Ovary (tissue), 9 donors: ENCODE data around the gene PFN2. TPM values are rescaled to one million over a fixed set of nuclear protein-coding genes. Genes with fewer than 3 reads are reported as not detected.

Experiments
- DNase-seq, 5 donors: peaks; one replicate each; pipeline ENCODE4 v3.0.0-alpha.2; 2019 to 2020
- H3K27ac ChIP-seq, 2 donors: fragments of 200-600 bp; one replicate each; pipeline versions ENCODE4 v1.5.1 to v1.8.0; 2019 to 2022
- H3K27me3 ChIP-seq: fragments of 200-600 bp; one replicate; pipeline ENCODE4 v1.8.0; 2022
- H3K36me3 ChIP-seq: fragments of 200-600 bp; sonication (generic); one replicate; pipeline ENCODE4 v1.5.1; 2019
- H3K4me1 ChIP-seq: one replicate; pipeline ENCODE4 v1.8.1; 2013; ENCODE audit warnings: mild to moderate bottlenecking, moderate library complexity; ENCODE audit not compliant: insufficient read depth
- H3K4me3 ChIP-seq: fragments of 200-600 bp; sonication (generic); one replicate; pipeline ENCODE4 v1.5.1; 2017
- H3K9me3 ChIP-seq, 2 donors: fragments of 200-600 bp in 1 of 2; sonication (generic) in 1 of 2; one replicate each; pipeline versions ENCODE4 v1.5.1 to v1.8.1; 2013 to 2019; ENCODE audit warnings: mild to moderate bottlenecking in 1 of 2, moderate library complexity in 1 of 2
- CTCF ChIP-seq, 3 donors: fragments of 450-650 bp in 2 of 3; fragments of 200-600 bp in 1 of 3; IDR thresholded peaks; one replicate each; pipeline versions ENCODE4 v1.5.1 to v1.8.0; 2016 to 2022; ENCODE audit warnings: antibody characterized with exemption in 3 of 3, mild to moderate bottlenecking in 1 of 3
- EP300 ChIP-seq: sonication (generic); formaldehyde crosslinking; IDR thresholded peaks from one replicate; pipeline ENCODE4 v1.6.1; 2017; ENCODE audit warnings: antibody characterized with exemption
- POLR2A ChIP-seq: fragments of 450-650 bp; IDR thresholded peaks from one replicate; pipeline ENCODE4 v1.6.1; 2017; ENCODE audit warnings: antibody characterized with exemption, mild to moderate bottlenecking, moderate library complexity
- WGBS, 3 donors: extraction: QIAGEN DNeasy Blood & Tissue Kit in 1 of 3; methylation state at CpG; one replicate each; pipeline versions ENCODE4 v1.1.5 to v1.1.7; 2013 to 2017; 5-methylcytosine and 5-hydroxymethylcytosine counted together
- intact Hi-C, 4 donors: fragments of 100-400 bp; cut with DNase I; formaldehyde crosslinking; loops; one replicate each; pipeline versions ENCODE4 v1.11.0 to v1.15.1; 2022 to 2023
- polyA plus RNA-seq, 2 donors: library from polyadenylated mRNA; stranded (reverse); fragments of 200-250 nt in 1 of 2; fragments of 350-450 nt in 1 of 2; fragmentation: Illumina TruSeq in 1 of 2; extraction: RNeasy Lipid Tissue Mini Kit (QIAGEN cat#74804) in 1 of 2; gene quantifications; one replicate each; pipeline ENCODE4 v1.2.3, GENCODE V29; 2013 to 2014
- small RNA-seq: library from RNA; depleted of rRNA; stranded (forward); fragments of <200 nt; gene quantifications from one replicate; pipeline ENCODE3, GENCODE V24; 2016
- total RNA-seq, 7 donors: library from RNA; depleted of rRNA in 2 of 7; stranded (reverse); fragments of >200 nt in 2 of 7; fragmentation: NEBNext Ultra II Directional in 3 of 7; extraction: Animal tissue kit (Norgen Biotek cat#: 25700) in 3 of 7; gene quantifications; one replicate each; pipeline versions ENCODE4 v1.1.0 to v1.2.4, GENCODE V29; 2016 to 2023
- donor health status: DM: no; HTN: no; CAD: no; lungs with moderate emphysema.
- donor health status: DM: no; HTN: no; CAD: no.
- donor health status: Bipolar disorder and iron deficiency.
- donor health status: DM: yes; HTN: yes; CAD: no.
- donor health status: DM: no; HTN: no; CAD: no.
- donor health status: DM: yes; HTN: yes; CAD: no.

PFN2 gene
- total and polyA plus RNA-seq, 9 donors, result 48.3 to 175 (median 88.9) TPM

- Histone ChIP-seq H3K27me3 (no peaks in the 10 kb centered on the region), H3K4me1 (no peaks in the 10 kb centered on the region), H3K27ac (no peak overlapping the region), H3K9me3 (no peaks in the 10 kb centered on the region), H3K36me3 (no peaks in the 10 kb centered on the region), H3K4me3 (no peak overlapping the region)
- 97 to 100% (median 100%) methylated on average over 1 of the region's 1 CpG for WGBS, 3 donors
- no peak for DNase-seq
- intact Hi-C loops, result no loop called here
- TF ChIP-seq EP300 (no peak), CTCF (IDR thresholded peaks at IDR 0.05) (no peak), POLR2A (no peak)
These were observed 37.7 kb downstream of the PFN2 start for GRCh38 chr3:149933008-149933407.

GRCh38 chr3:149920119-149920518, 50.6 kb downstream of the PFN2 start:
- no peak for TF ChIP-seq POLR2A
- no peak for TF ChIP-seq EP300
- no peak for TF ChIP-seq CTCF (IDR thresholded peaks at IDR 0.05)
- Histone ChIP-seq H3K4me1 (peaks cover 1% of the 10 kb centered on the region), H3K9me3 (no peaks in the 10 kb centered on the region)

GRCh38 chr3:149919509-149919908, 51.2 kb downstream of the PFN2 start:
- TF ChIP-seq POLR2A (no peak), CTCF (IDR thresholded peaks at IDR 0.05) (no peak), EP300 (no peak)
- WGBS, 3 donors, result 97 to 100% (median 98%) methylated on average over 3 of the region's 3 CpGs
- Histone ChIP-seq H3K9me3 (no peaks in the 10 kb centered on the region), H3K27me3 (no peaks in the 10 kb centered on the region), H3K27ac (no peak overlapping the region), H3K4me3 (no peak overlapping the region), H3K4me1 (peaks cover 1% of the 10 kb centered on the region), H3K36me3 (no peaks in the 10 kb centered on the region)
- no peak for DNase-seq
- intact Hi-C loops, result no loop called here

More at GRCh38 chr3:149920119-149920518, 50.6 kb downstream of the PFN2 start:
- no peak for DNase-seq
- Histone ChIP-seq H3K27ac (no peak overlapping the region), H3K36me3 (no peaks in the 10 kb centered on the region), H3K27me3 (no peaks in the 10 kb centered on the region), H3K4me3 (no peak overlapping the region)
- WGBS, 3 donors, result 87 to 92% (median 87%) methylated on average over 3 of the region's 3 CpGs
- intact Hi-C loops, result no loop called here

GRCh38 chr3:149917124-149917667, 53.5 kb downstream of the PFN2 start:
- TF ChIP-seq EP300, result no peak
- no peak for TF ChIP-seq CTCF (IDR thresholded peaks at IDR 0.05)
- no peak for TF ChIP-seq POLR2A
- H3K9me3 ChIP-seq, result no peaks in the 10 kb centered on the region
- no peak overlapping the region for H3K27ac ChIP-seq

More at GRCh38 chr3:149917124-149917667, 53.5 kb downstream of the PFN2 start:
- no peaks in the 10 kb centered on the region for H3K36me3 ChIP-seq
- no peak for DNase-seq
- intact Hi-C loops, result no loop called here
- H3K27me3 ChIP-seq, result no peaks in the 10 kb centered on the region
- WGBS, 3 donors, result 47 to 63% (median 49%) methylated on average over 5 of the region's 5 CpGs
- H3K4me1 ChIP-seq, result peaks cover 1% of the 10 kb centered on the region
- H3K4me3 ChIP-seq, result no peak overlapping the region

Small RNAs within 50 kb of the gene (small RNA-seq; reads per million reads assigned to genes)
- gene RNU6-720P, result not detected

Other genes starting within 250 kb of the PFN2 start
- 10 to 100 TPM; 19.8 to 40.9 (median 35.2) TPM for gene COMMD2, start 218.4 kb downstream of the PFN2 start, total RNA-seq
- gene COMMD2, start 218.4 kb downstream of the PFN2 start, polyA plus RNA-seq, result 10 to 100 TPM; 15.6 to 31.2 TPM
- 1 to 10 TPM in 1 of 7 donors, under 1 TPM in 4, not detected in 2; 0.10 to 3.8 (median 0.48) TPM for gene ANKUB1, start 178.3 kb downstream of the PFN2 start, total RNA-seq
- gene ANKUB1, start 178.3 kb downstream of the PFN2 start, polyA plus RNA-seq, result not detected
- 10 to 100 TPM; 49.4 to 89.4 (median 55.2) TPM for gene RNF13, start 157.7 kb downstream of the PFN2 start, total RNA-seq
- 10 to 100 TPM; 52.5 to 54.1 TPM for gene RNF13, start 157.7 kb downstream of the PFN2 start, polyA plus RNA-seq